SK-N-SH (cell line): ENCODE measurements around the gene PTGER1. TPM values are rescaled to one million over a fixed set of nuclear protein-coding genes. Genes with fewer than 3 reads are reported as not detected.

Experiments used
- CTCF ChIA-PET: fragments of 300-600, 350-600 bp; formaldehyde crosslinking; extraction: SDS; loops from one replicate; lab custom pipeline; 2021; lab: Yijun Ruan, JAX
- POLR2A ChIA-PET: fragments of 350-600 bp; sonication (Branson Sonifier 250); formaldehyde crosslinking; extraction: SDS; loops from one replicate; lab custom pipeline; 2020; ENCODE audit warnings: antibody characterized with exemption, inconsistent platforms; lab: Yijun Ruan, JAX
- DNase-seq: peaks from one replicate; pipeline ENCODE4 v3.0.0; 2012
- H2AFZ ChIP-seq: fragments of 200-600 bp; sonication (generic); 2 replicates; pipeline ENCODE4 v1.8.1; 2016; ENCODE audit warnings: antibody characterized with exemption, mild to moderate bottlenecking, low read depth
- H3F3A ChIP-seq: fragments of 200-600 bp; sonication (generic); replicated peaks from 2 replicates; pipeline ENCODE3; 2016; ENCODE audit warnings: antibody characterized with exemption, mild to moderate bottlenecking; ENCODE audit not compliant: insufficient read depth
- H3K27ac ChIP-seq, 2 experiments: fragments of 200-500 bp in 1 of 2; fragments of 200-600 bp in 1 of 2; sonication (Bioruptor generic) in 1 of 2; sonication (generic), shearing (Covaris generic) in 1 of 2; 2 replicates each; pipeline versions ENCODE4 v1.5.1 to v1.6.1; 2014 to 2016; ENCODE audit warnings: low read depth in 2 of 2, inconsistent platforms in 1 of 2, low read length in 1 of 2, mild to moderate bottlenecking in 1 of 2, mixed read lengths in 1 of 2
- H3K27me3 ChIP-seq: fragments of 200-600 bp; sonication (generic), shearing (Covaris generic); 2 replicates; pipeline ENCODE4 v1.6.1; 2016; ENCODE audit warnings: mixed run types; ENCODE audit not compliant: insufficient read depth
- H3K36me3 ChIP-seq, 2 experiments: fragments of 200-500 bp in 1 of 2; fragments of 200-600 bp in 1 of 2; sonication (Bioruptor generic) in 1 of 2; sonication (generic) in 1 of 2; replicated peaks in 1 of 2; 2 replicates each; pipeline versions ENCODE3 to v1.5.1; 2014 to 2016; ENCODE audit warnings: low read length in 1 of 2, mild to moderate bottlenecking in 1 of 2; ENCODE audit not compliant: insufficient read depth in 2 of 2, control insufficient read depth in 1 of 2
- H3K4me1 ChIP-seq, 2 experiments: fragments of 200-500 bp in 1 of 2; fragments of 200-600 bp in 1 of 2; sonication (Bioruptor generic) in 1 of 2; sonication (generic), shearing (Covaris generic) in 1 of 2; 2 replicates each; pipeline versions ENCODE4 v1.5.1 to v1.6.1; 2014 to 2016; ENCODE audit warnings: low read depth in 1 of 2, low read length in 1 of 2, mixed run types in 1 of 2; ENCODE audit not compliant: insufficient read depth in 2 of 2, control insufficient read depth in 1 of 2
- H3K4me2 ChIP-seq: fragments of 200-600 bp; sonication (generic), shearing (Covaris generic); 2 replicates; pipeline ENCODE4 v1.6.1; 2017; ENCODE audit warnings: mixed run types
- H3K4me3 ChIP-seq, 2 experiments: fragments of 200-500 bp in 1 of 2; fragments of 200-600 bp in 1 of 2; sonication (Bioruptor generic) in 1 of 2; sonication (generic), shearing (Covaris generic) in 1 of 2; 2 replicates each; pipeline versions ENCODE4 v1.5.1 to v1.8.1; 2014 to 2016; ENCODE audit warnings: low read depth in 2 of 2, inconsistent platforms in 1 of 2, low read length in 1 of 2, mild to moderate bottlenecking in 1 of 2, mixed read lengths in 1 of 2, moderate library complexity in 1 of 2
- H3K79me2 ChIP-seq: fragments of 200-600 bp; sonication (generic); 2 replicates; pipeline ENCODE4 v1.8.1; 2017; ENCODE audit warnings: mild to moderate bottlenecking; ENCODE audit not compliant: insufficient read depth
- H3K9ac ChIP-seq: fragments of 200-600 bp; sonication (generic); 2 replicates; pipeline ENCODE4 v1.6.1; 2017; ENCODE audit warnings: mixed run types
- H3K9me2 ChIP-seq: fragments of 200-600 bp; sonication (generic); 2 replicates; pipeline ENCODE4 v1.6.1; 2017; ENCODE audit warnings: mixed run types
- H3K9me3 ChIP-seq: fragments of 200-600 bp; sonication (generic); 2 replicates; pipeline ENCODE4 v1.6.1; 2017; ENCODE audit warnings: mixed run types, mild to moderate bottlenecking, moderate library complexity
- H4K20me1 ChIP-seq: fragments of 200-600 bp; sonication (generic); 2 replicates; pipeline ENCODE4 v1.6.1; 2017; ENCODE audit warnings: mild to moderate bottlenecking, mixed run types; ENCODE audit not compliant: insufficient read depth
- CHD2 ChIP-seq: fragments of 150-350 bp; IDR thresholded peaks from 2 replicates; pipeline ENCODE4 v1.6.1; 2018; ENCODE audit warnings: low read length; ENCODE audit not compliant: partially characterized antibody
- ELF1 ChIP-seq: IDR thresholded peaks from 2 replicates; pipeline ENCODE4 v1.4.0; 2012
- EP300 ChIP-seq, 2 experiments: IDR thresholded peaks; 2 replicates each; pipeline versions ENCODE4 v1.4.0 to v1.6.1; 2012; ENCODE audit warnings: borderline replicate concordance in 1 of 2, low read depth in 1 of 2, low read length in 1 of 2
- EZH2phosphoT487 ChIP-seq: fragments of 200-600 bp; sonication (generic); IDR thresholded peaks from 2 replicates; pipeline ENCODE4 v1.6.1; 2017; ENCODE audit warnings: low read depth, mixed run types, mild to moderate bottlenecking, antibody characterized with exemption, moderate library complexity, borderline replicate concordance
- FOXM1 ChIP-seq: IDR thresholded peaks from 2 replicates; pipeline ENCODE4 v1.4.0; 2012; ENCODE audit warnings: low read depth, mild to moderate bottlenecking
- IRF3 ChIP-seq: fragments of 150-350 bp; IDR thresholded peaks from 2 replicates; pipeline ENCODE4 v1.6.1; 2016; ENCODE audit warnings: mild to moderate bottlenecking, low read depth, low read length
- JUND ChIP-seq: IDR thresholded peaks from 2 replicates; pipeline ENCODE4 v1.4.0; 2012
- MAX ChIP-seq: IDR thresholded peaks from 2 replicates; pipeline ENCODE4 v1.4.0; 2012; ENCODE audit warnings: low read depth
- MEF2A ChIP-seq: IDR thresholded peaks from 2 replicates; pipeline ENCODE4 v1.4.0; 2012; ENCODE audit warnings: low read depth, borderline replicate concordance
- MXI1 ChIP-seq: IDR thresholded peaks from 2 replicates; pipeline ENCODE4 v1.6.1; 2012; ENCODE audit warnings: mild to moderate bottlenecking, low read depth, low read length, improper control_type of control experiment
- RCOR1 ChIP-seq: fragments of 150-350 bp; IDR thresholded peaks from 2 replicates; pipeline ENCODE4 v1.6.1; 2017; ENCODE audit warnings: antibody characterized with exemption, low read length
- REST ChIP-seq: IDR thresholded peaks from 2 replicates; pipeline ENCODE4 v1.6.1; 2012; ENCODE audit warnings: mild to moderate bottlenecking, low read depth, low read length, moderate library complexity
- RFX5 ChIP-seq: IDR thresholded peaks from 2 replicates; pipeline ENCODE4 v1.6.1; 2012; ENCODE audit warnings: mild to moderate bottlenecking, improper control_type of control experiment, low read length
- RXRA ChIP-seq: IDR thresholded peaks from 2 replicates; pipeline ENCODE4 v1.4.0; 2012; ENCODE audit warnings: low read depth, mild to moderate bottlenecking, borderline replicate concordance
- TCF12 ChIP-seq: IDR thresholded peaks from 2 replicates; pipeline ENCODE4 v1.4.0; 2012
- USF1 ChIP-seq: IDR thresholded peaks from 2 replicates; pipeline ENCODE4 v1.4.0; 2012; ENCODE audit warnings: low read depth, borderline replicate concordance
- WGBS: methylation state at CpG from one replicate; pipeline ENCODE4 v1.1.6; 2017; ENCODE audit warnings: low lambda C conversion rate; 5-methylcytosine and 5-hydroxymethylcytosine counted together
- polyA plus RNA-seq, 3 experiments: library from polyadenylated mRNA; depleted of rRNA; stranded (reverse); fragments of >200 nt; gene quantifications; 2 replicates each; pipeline ENCODE4 v1.2.3, GENCODE V29; 2012

Gene PTGER1
- polyA plus RNA-seq, 1 of the 3 experiments (the other 2 are of a cell fraction) = 6.0 TPM

- ChIA-PET CTCF (interaction anchor here (0.7 to 4.8 kb wide), 11 partner anchors 11 to 467 kb away, joined by 3 to 45 read pairs (median 13); partner anchors contain the start of genes ASF1B, DNAJB1 and GIPC1), POLR2A (interaction anchor here (1.0 to 1.5 kb wide), 2 partner anchors 39 to 339 kb away, joined by 3 read pairs; no protein-coding TSS in a partner anchor)
- H3K9ac ChIP-seq = no peak overlapping the region
- no peak overlapping the region for H3K4me2 ChIP-seq
- 95% methylated on average over 12 of the region's 24 CpGs for WGBS
- no peaks in the 10 kb centered on the region for H3K9me3 ChIP-seq
- H3F3A ChIP-seq = peaks cover 15% of the 10 kb centered on the region
- no peak overlapping the region for H2AFZ ChIP-seq
- peak; percentile 35 for DNase-seq
- H3K79me2 ChIP-seq = peaks cover 4% of the 10 kb centered on the region; the same call in 1 of the 2 replicates
- peaks cover 0 to 10% of the 10 kb centered on the region in 2 experiments for H3K36me3 ChIP-seq
- TF ChIP-seq REST (no peak), TCF12 (no peak), USF1 (no peak), MEF2A (no peak), MAX (no peak), EP300 (IDR thresholded peaks at IDR 0.05; ENCODE audit: borderline replicate concordance in 1 of 2, low read depth in 1 of 2, low read length in 1 of 2) (no peak), EZH2phosphoT487 (no peak), IRF3 (no peak), JUND (no peak), RCOR1 (no peak), FOXM1 (no peak), MXI1 (no peak), RFX5 (no peak), RXRA (no peak), ELF1 (no peak), CHD2 (no peak)
- no peaks in the 10 kb centered on the region for H3K9me2 ChIP-seq
- H3K27me3 ChIP-seq = no peaks in the 10 kb centered on the region
- H3K4me1 ChIP-seq = peaks cover 24 to 32% of the 10 kb centered on the region in 2 experiments; a peak in 3 of 4 replicates
- peak overlapping the region in 1 of 2 experiments; percentile 62; a peak in 1 of 4 replicates for H3K27ac ChIP-seq
- no peak overlapping the region for H3K4me3 ChIP-seq
- H4K20me1 ChIP-seq = no peaks in the 10 kb centered on the region
Measured at GRCh38 chr19:14478113-14478545, 3.0 kb upstream of the PTGER1 start.
